Mesendoderm (in vitro differentiated cells): Measurements from ENCODE around the gene CYP46A1.
A peak's percentile ranks its signal among the peaks of the same experiment; 100 is the strongest.

Experiments used
- DNase-seq: peaks from one replicate; pipeline ENCODE4 v3.0.0; 2013
- H2AK5ac ChIP-seq: 2 replicates; pipeline ENCODE4 v1.6.1; 2013; ENCODE audit warnings: low read length, inconsistent platforms
- H2BK120ac ChIP-seq: 2 replicates; pipeline ENCODE4 v1.6.1; 2013; ENCODE audit warnings: low read depth, mild to moderate bottlenecking, low read length, moderate library complexity, mixed read lengths
- H2BK15ac ChIP-seq: replicated peaks from 2 replicates; pipeline ENCODE4 v1.6.1; 2013; ENCODE audit warnings: low read depth, mild to moderate bottlenecking, moderate library complexity
- H2BK5ac ChIP-seq: 2 replicates; pipeline ENCODE4 v1.6.1; 2013; ENCODE audit warnings: low read length, inconsistent platforms
- H3K18ac ChIP-seq: 2 replicates; pipeline ENCODE4 v1.6.1; 2013; ENCODE audit warnings: mild to moderate bottlenecking, low read length, mixed read lengths
- H3K23ac ChIP-seq: one replicate; pipeline ENCODE4 v1.6.1; 2013; ENCODE audit warnings: low read length
- H3K27ac ChIP-seq: 2 replicates; pipeline ENCODE4 v1.5.1; 2013; ENCODE audit warnings: low read depth, mild to moderate bottlenecking, inconsistent platforms, low read length, moderate library complexity
- H3K27me3 ChIP-seq: 2 replicates; pipeline ENCODE4 v1.6.1; 2013; ENCODE audit warnings: low read length, control low read depth, mild to moderate bottlenecking, inconsistent platforms; ENCODE audit not compliant: insufficient read depth, poor library complexity
- H3K36me3 ChIP-seq: 2 replicates; pipeline ENCODE4 v1.6.1; 2013; ENCODE audit warnings: low read length, inconsistent platforms; ENCODE audit not compliant: control insufficient read depth, insufficient read depth
- H3K4ac ChIP-seq: one replicate; pipeline ENCODE4 v1.6.1; 2013; ENCODE audit warnings: low read depth, mild to moderate bottlenecking, low read length, moderate library complexity
- H3K4me1 ChIP-seq: 2 replicates; pipeline ENCODE4 v1.6.1; 2013; ENCODE audit warnings: low read depth, low read length, inconsistent platforms; ENCODE audit not compliant: control insufficient read depth
- H3K4me2 ChIP-seq: 2 replicates; pipeline ENCODE4 v1.6.1; 2013; ENCODE audit warnings: low read length
- H3K4me3 ChIP-seq: 2 replicates; pipeline ENCODE4 v1.5.1; 2013; ENCODE audit warnings: mild to moderate bottlenecking, low read length
- H3K56ac ChIP-seq: one replicate; pipeline ENCODE4 v1.6.1; 2013; ENCODE audit warnings: low read length
- H3K79me1 ChIP-seq: 2 replicates; pipeline ENCODE4 v1.6.1; 2013; ENCODE audit warnings: low read length, inconsistent platforms
- H3K79me2 ChIP-seq: 2 replicates; pipeline ENCODE4 v1.6.1; 2013; ENCODE audit warnings: mild to moderate bottlenecking, low read length; ENCODE audit not compliant: control insufficient read depth, insufficient read depth
- H3K9ac ChIP-seq: 2 replicates; pipeline ENCODE4 v1.6.1; 2013; ENCODE audit warnings: low read length, inconsistent platforms
- H4K5ac ChIP-seq: one replicate; pipeline ENCODE4 v1.6.1; 2013; ENCODE audit warnings: low read length
- H4K8ac ChIP-seq: one replicate; pipeline ENCODE4 v1.6.1; 2013; ENCODE audit warnings: low read depth, mild to moderate bottlenecking, control low read depth, low read length, moderate library complexity
- WGBS: extraction: QIAGEN DNeasy Blood & Tissue Kit; methylation state at CpG from one replicate; pipeline ENCODE4 v1.1.7; 2013; ENCODE audit warnings: low lambda C conversion rate, missing lambda C conversion rate; ENCODE audit not compliant: insufficient coverage; ENCODE audit errors: extremely low coverage; 5-methylcytosine and 5-hydroxymethylcytosine counted together

Gene CYP46A1

DNA sequence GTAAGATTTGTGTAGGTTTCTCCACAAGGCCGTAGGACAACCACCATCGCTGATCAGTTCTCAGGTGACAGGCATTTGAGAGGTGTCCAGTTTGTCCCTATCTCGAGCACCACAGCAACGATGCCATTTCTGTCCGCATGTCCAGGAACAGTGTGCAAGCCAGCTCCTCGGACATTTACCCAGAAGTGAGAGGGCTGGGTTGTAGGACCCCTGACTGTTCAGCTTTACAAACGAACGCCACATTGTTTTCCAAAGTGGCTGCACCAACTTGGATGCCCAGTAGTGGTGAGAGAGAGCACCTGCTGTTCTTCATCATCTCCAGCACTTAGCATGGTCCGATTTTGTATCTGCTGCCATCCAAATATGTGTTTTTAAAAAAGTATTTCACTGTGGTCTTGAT lies 38.6 kb downstream of the CYP46A1 start:
- Histone ChIP-seq H3K79me2 (no peaks in the 10 kb centered on the region), H2BK15ac (no peak overlapping the region), H3K27ac (no peak overlapping the region), H3K36me3 (no peaks in the 10 kb centered on the region), H2BK120ac (no peak overlapping the region), H3K4ac (no peak overlapping the region), H4K8ac (no peak overlapping the region), H3K4me1 (no peaks in the 10 kb centered on the region), H3K56ac (no peak overlapping the region), H3K23ac (no peak overlapping the region), H3K9ac (no peak overlapping the region), H2BK5ac (no peak overlapping the region), H3K27me3 (no peaks in the 10 kb centered on the region), H3K4me2 (no peak overlapping the region), H3K18ac (no peak overlapping the region), H4K5ac (no peak overlapping the region), H3K79me1 (no peaks in the 10 kb centered on the region), H3K4me3 (no peak overlapping the region), H2AK5ac (no peak overlapping the region)
- DNase-seq: no peak
- WGBS: no CpG with 5 or more reads among the region's 9 CpGs

DNA sequence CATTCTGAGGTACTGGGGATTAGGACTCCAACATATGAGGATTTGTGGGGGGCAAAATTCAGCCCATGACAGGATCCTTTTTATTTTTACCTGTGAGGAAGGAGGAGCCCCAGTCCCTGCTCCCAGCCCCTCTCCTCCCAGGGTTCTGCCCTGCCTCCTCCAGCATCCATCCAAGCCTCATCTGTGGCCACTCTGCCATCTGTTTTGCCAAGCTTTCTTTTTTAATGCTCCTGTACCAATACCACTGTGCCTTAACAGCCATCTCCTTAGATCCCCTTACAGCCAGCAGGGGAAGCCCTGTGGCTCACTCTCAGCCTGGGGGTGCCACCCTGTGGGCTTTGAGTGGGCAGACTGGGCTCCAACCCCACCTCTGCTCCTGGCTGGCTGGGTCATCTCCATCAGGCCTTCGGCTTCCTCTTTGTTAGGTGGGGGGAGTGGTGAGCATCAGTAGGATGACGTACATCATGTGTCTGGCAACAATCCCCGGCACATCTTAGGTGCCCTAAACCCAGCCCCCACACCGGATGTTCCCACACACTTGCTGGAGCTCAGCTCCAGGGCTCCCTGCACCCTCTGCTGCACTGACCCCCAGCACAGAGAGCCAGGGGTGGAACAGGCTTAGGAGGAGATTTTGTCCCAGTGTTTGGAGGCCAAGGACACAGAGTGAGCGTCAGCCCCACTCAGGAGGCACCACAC lies 40.2 kb downstream of the CYP46A1 start:
- Histone ChIP-seq H3K27me3 (no peaks in the 10 kb centered on the region), H3K79me1 (no peaks in the 10 kb centered on the region), H3K4me1 (no peaks in the 10 kb centered on the region), H4K8ac (no peak overlapping the region), H2BK5ac (no peak overlapping the region), H3K4me2 (no peak overlapping the region), H3K18ac (no peak overlapping the region), H4K5ac (no peak overlapping the region), H3K4me3 (no peak overlapping the region), H3K23ac (no peak overlapping the region), H3K79me2 (no peaks in the 10 kb centered on the region), H3K27ac (no peak overlapping the region), H2AK5ac (no peak overlapping the region), H2BK120ac (no peak overlapping the region), H3K9ac (no peak overlapping the region), H2BK15ac (no peak overlapping the region), H3K36me3 (no peaks in the 10 kb centered on the region), H3K56ac (no peak overlapping the region), H3K4ac (no peak overlapping the region)
- DNase-seq: no peak
- WGBS: no CpG with 5 or more reads among the region's 5 CpGs

DNA sequence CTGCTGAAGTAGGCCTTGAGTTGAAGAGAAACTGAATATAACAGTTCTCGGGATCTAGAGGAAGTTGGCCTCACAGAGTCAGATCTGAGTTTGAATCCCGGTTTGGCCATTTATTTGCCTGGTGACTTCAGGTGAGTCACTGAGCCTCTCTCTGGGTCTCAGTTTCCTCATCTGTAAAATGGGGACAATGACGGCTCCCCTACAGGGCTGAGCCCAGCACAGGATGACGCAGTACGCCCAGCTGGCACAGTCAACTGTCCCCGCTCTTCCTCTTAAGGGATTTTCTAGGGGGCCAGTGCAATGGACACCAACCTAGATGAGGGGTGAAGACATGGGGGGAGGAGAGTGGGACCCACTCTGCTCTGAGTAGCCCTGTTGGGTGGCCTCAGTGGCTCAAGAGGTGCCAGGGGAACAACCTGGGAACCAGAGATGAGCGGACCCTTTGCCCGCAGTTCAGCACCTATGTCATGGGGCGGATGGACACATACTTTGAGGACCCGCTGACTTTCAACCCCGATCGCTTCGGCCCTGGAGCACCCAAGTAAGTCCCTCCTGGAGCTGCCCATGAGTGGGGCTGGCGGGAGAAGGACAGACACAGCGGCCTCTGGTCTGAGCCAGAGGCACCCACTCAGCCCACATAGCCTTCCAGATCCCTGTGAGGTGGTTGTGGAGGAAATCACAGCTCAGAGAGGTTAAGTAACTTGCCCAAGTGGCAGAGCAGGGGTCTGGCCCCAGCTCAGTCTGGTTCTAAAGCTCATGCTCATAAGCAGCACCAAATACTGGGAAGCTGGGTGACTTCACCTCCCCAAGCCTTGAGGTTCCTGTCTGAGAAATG lies 41.1 kb downstream of the CYP46A1 start:
- no peak overlapping the region for H2AK5ac ChIP-seq
- no peak overlapping the region for H3K4me3 ChIP-seq
- H3K56ac ChIP-seq: no peak overlapping the region
- no peak overlapping the region for H4K8ac ChIP-seq
- no peaks in the 10 kb centered on the region for H3K4me1 ChIP-seq
- H3K18ac ChIP-seq: no peak overlapping the region
- no peak overlapping the region for H3K27ac ChIP-seq
- no peaks in the 10 kb centered on the region for H3K36me3 ChIP-seq
- H4K5ac ChIP-seq: no peak overlapping the region
- H3K23ac ChIP-seq: no peak overlapping the region
- no peak for DNase-seq
- H3K9ac ChIP-seq: no peak overlapping the region
- H2BK5ac ChIP-seq: no peak overlapping the region
- H2BK120ac ChIP-seq: no peak overlapping the region
- no peak overlapping the region for H3K4me2 ChIP-seq
- no peak overlapping the region for H2BK15ac ChIP-seq
- H3K79me2 ChIP-seq: no peaks in the 10 kb centered on the region
- no peaks in the 10 kb centered on the region for H3K27me3 ChIP-seq
- H3K4ac ChIP-seq: no peak overlapping the region
- WGBS: no CpG with 5 or more reads among the region's 15 CpGs
- no peaks in the 10 kb centered on the region for H3K79me1 ChIP-seq

DNA sequence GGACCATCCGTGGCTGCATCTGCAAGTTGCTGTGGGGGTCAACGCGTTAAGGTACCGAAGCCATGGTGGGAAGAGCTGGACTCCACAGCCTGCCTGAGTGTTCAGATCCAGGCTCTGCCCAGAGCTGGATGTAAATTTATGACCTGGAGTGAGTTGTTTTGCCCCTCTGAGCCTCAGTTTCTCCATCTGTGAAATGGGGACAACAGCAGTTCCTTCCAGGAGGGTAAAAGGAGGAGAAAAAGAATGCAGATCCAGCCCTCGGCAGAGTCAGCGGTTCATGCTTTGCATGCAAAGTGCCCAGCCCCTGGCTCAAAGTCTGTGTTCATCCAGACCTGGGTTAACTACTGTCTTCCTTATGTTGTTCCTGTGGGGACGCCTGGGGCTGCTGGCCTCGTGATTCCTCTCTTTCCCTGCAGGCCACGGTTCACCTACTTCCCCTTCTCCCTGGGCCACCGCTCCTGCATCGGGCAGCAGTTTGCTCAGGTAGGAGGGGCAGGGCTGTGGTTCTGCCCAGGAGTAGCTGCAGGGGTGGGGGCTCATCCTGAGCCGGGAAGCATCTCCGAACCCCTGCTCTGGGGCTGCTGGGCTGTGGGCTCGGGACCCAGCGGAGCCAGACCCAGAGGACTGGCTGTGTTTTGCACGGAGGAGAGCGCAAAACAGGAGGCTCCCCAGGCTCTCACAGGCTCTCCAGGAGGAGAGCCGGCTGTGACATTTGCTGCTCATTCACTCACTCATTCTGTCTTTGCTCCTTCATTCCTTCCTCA lies 41.9 kb downstream of the CYP46A1 start:
- H2BK15ac ChIP-seq: no peak overlapping the region
- H3K79me1 ChIP-seq: no peaks in the 10 kb centered on the region
- H2BK5ac ChIP-seq: no peak overlapping the region
- no peak overlapping the region for H3K27ac ChIP-seq
- DNase-seq: peak; percentile 20
- no peak overlapping the region for H4K8ac ChIP-seq
- H3K23ac ChIP-seq: no peak overlapping the region
- no CpG with 5 or more reads among the region's 18 CpGs for WGBS
- no peak overlapping the region for H3K56ac ChIP-seq
- H2AK5ac ChIP-seq: no peak overlapping the region
- H3K4me1 ChIP-seq: peaks cover 2% of the 10 kb centered on the region
- H3K18ac ChIP-seq: no peak overlapping the region
- H3K4me2 ChIP-seq: no peak overlapping the region
- H3K9ac ChIP-seq: no peak overlapping the region
- H4K5ac ChIP-seq: no peak overlapping the region
- no peaks in the 10 kb centered on the region for H3K36me3 ChIP-seq
- no peaks in the 10 kb centered on the region for H3K79me2 ChIP-seq
- no peak overlapping the region for H2BK120ac ChIP-seq
- H3K4ac ChIP-seq: no peak overlapping the region
- H3K27me3 ChIP-seq: no peaks in the 10 kb centered on the region
- H3K4me3 ChIP-seq: no peak overlapping the region

DNA sequence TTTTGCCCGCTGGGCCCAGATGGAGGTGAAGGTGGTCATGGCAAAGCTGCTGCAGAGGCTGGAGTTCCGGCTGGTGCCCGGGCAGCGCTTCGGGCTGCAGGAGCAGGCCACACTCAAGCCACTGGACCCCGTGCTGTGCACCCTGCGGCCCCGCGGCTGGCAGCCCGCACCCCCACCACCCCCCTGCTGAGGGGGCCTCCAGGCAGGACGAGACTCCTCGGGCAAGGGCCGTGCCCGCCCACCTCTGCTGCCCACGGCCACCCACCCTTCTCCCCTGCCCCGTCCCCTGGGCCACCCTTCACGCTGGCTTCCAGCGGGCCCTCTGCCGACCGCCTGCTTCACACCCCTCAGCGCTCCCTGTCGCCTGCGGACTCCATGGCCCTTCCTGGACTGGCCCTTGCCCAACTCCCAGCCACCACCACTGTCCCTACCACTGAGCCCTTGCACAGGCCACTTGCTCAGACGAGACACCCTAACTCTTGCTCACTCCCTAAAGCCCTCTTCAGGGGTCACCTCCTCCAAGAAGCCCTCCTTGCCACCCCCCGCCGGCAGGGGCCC lies 42.5 kb downstream of the CYP46A1 start:
- Histone ChIP-seq H3K4me2 (no peak overlapping the region), H3K9ac (no peak overlapping the region), H2BK120ac (no peak overlapping the region), H4K8ac (no peak overlapping the region), H3K18ac (no peak overlapping the region), H3K36me3 (no peaks in the 10 kb centered on the region), H3K79me2 (no peaks in the 10 kb centered on the region), H3K27ac (no peak overlapping the region), H2BK15ac (no peak overlapping the region), H3K56ac (no peak overlapping the region), H3K4me3 (no peak overlapping the region), H3K23ac (no peak overlapping the region), H4K5ac (no peak overlapping the region), H3K4ac (no peak overlapping the region), H3K79me1 (no peaks in the 10 kb centered on the region), H3K27me3 (no peaks in the 10 kb centered on the region), H2BK5ac (no peak overlapping the region), H2AK5ac (no peak overlapping the region), H3K4me1 (peaks cover 2% of the 10 kb centered on the region)
- no peak for DNase-seq
- no CpG with 5 or more reads among the region's 26 CpGs for WGBS
